HG02970 (cell line): ENCODE results near the gene IGFBP2.

ENCODE experiments used
- ATAC-seq: cut with Tn5 transposase; IDR thresholded peaks from one replicate; pipeline ENCODE4 v1.9.1; 2021; ENCODE audit warnings: mild to moderate bottlenecking, moderate library complexity, moderate number of reproducible peaks; ENCODE audit not compliant: unreplicated experiment, low FRiP score

IGFBP2 gene

GRCh38 chr2:216661051-216661450, 27.8 kb downstream of the IGFBP2 start:
- ATAC-seq = no peak

DNA sequence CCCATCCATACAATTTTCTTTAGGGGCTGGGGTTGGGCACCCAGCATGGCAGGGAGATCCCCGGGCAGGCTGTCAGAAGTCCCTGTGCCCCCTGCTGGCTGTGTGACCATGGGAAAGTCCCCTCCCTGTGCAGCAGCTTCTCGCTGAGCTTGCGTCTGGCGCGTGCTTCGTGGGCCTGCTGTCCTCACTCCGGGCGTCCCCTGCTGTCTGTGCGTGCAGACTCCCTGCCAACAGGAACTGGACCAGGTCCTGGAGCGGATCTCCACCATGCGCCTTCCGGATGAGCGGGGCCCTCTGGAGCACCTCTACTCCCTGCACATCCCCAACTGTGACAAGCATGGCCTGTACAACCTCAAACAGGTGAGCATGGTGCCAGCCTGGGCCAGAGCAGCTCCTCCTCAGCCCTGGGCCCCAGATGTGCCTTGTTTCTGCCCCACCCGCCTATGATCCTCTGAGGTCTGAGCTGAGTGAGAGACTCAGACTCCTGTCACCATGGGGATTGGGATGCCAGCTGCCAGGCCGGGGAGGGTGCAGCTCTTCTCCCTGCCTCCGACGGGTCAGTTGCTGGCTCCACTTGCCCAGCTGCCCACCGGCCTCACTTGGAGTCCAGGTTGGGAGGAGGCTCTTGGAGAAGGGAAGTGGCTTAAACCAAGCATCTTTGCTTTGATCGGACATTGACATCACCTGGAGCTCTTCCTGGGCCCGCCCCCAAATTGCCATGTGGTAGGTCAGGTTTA, 28.6 kb downstream of the IGFBP2 start:
- ATAC-seq = no peak

DNA sequence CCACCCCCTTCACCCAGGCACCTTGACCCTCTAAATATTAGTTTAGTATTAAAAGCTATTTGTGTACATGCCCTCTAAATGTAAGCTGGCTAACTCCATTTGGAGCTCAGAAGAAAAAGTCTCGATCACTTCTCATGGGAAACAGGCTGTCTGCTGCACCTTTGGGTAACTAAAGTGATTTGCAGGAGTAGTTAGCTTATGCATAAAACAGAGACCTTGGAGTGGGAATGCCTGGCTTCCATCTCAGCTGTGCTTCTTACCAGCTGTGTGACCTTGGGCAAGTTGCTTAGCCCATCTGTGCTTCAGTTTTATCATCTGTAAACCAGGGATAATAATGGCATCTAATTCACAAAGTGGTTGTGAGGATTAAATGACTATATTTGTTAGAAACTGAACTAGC, 29.9 kb downstream of the IGFBP2 start:
- no peak for ATAC-seq

DNA sequence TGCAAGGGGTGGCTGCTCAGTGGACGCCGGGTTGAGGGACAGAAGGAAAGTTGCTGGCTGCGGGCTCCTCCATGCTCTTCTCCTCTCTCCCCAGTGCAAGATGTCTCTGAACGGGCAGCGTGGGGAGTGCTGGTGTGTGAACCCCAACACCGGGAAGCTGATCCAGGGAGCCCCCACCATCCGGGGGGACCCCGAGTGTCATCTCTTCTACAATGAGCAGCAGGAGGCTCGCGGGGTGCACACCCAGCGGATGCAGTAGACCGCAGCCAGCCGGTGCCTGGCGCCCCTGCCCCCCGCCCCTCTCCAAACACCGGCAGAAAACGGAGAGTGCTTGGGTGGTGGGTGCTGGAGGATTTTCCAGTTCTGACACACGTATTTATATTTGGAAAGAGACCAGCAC, 30.6 kb downstream of the IGFBP2 start:
- ATAC-seq = no peak

DNA sequence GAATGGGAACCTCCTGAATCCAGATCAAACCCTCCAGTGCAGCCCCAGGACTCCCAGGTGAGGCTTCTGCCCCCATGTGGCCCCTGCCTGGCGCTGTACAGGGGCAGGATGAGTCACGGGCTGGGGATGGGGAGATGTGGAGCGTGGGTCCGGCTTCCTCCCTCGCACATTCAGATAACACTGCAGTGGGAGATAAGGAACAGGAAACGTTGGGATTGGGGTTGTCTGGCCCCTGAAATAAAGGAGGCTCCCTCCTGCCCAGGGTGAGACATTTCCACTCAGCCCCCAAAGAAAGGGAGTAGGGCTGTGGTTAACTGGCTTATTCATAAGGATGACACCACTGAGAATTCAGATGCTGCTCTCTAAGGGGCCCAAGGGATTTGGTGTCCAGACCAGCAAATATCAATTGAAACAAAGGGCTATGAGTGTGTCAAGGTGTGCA, 31.4 kb downstream of the IGFBP2 start:
- ATAC-seq = no peak

DNA sequence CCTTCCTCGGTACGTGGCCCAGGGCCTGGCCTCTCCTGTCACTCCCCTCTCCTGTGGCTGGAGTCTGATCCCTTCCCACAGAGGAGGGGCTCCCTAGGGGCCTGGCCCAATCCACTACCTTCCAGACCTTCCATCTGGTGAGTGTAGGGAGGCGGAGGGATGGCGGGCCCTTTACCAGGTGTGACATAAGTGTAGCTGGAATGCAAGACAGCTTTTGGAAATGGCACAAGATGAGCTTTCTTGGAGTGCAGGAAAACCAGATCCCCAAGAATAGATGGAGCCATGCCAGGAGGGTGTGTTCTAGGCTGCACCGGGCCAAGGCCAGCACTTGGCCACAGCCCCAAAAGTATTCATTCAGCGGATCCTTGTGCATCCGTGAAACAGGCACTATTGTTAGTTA, 32.0 kb downstream of the IGFBP2 start:
- ATAC-seq = no peak

GRCh38 chr2:216665717-216666116, 32.5 kb downstream of the IGFBP2 start:
- ATAC-seq = no peak

DNA sequence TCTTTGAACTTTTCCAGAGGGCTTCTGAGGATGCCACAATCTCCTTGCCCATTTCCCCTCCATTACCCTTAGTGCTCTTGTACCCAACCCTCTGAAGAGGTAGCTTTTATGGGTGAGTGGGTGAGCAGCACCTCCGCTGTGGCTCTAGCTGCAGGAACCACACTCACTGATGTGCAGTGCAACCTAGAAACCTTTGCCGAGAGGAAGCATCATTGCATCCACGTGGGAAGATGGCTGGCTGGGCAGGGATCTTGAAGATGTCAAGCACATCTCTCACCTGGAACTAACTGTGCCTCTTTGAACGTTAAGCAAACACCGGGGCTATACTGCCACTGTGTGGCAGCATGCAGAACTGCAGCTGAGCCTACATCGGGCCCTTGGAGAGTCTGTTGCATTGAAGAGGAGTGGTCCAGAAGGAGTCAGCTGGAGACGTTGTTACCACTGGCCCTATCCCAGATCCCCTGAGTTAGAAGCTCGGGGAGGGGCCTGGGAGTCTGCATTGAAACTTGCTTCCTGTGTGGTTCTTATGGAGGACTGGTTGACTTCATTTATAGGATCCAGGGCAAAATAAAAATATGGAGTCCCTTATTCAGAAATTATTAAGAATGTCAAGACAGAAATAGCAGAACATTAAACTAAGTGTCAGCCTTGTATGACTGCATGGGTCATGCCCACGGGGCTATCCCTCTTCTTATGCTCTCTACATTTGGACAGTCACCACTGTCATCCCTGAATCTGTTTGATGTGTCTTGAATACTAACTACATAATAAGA, 33.4 kb downstream of the IGFBP2 start:
- peak; percentile 56 for ATAC-seq

- ATAC-seq = no peak
These were observed 37.3 kb downstream of the IGFBP2 start for GRCh38 chr2:216670266-216671080.

GRCh38 chr2:216671081-216671411, 37.8 kb downstream of the IGFBP2 start:
- ATAC-seq = no peak

GRCh38 chr2:216671791-216672343, 38.6 kb downstream of the IGFBP2 start:
- ATAC-seq = no peak

DNA sequence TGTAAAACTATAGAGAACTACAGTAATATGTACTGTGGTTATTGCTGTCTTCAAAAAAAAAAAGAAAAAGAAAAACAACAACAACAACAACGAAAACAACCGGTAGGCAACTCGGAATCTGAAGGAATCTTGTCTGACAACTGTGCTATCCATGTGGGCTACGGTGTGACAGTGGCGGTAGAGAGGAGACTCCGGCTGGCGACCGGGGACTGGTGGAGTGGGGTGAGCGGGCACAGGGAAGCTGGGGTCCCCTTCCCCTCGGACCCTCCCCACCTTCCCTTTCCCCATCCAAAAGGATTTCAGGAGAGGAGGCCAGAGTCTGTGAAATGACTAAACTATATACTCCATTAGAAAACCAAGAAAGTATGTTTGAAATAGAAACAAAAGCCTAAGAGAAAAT, 39.2 kb downstream of the IGFBP2 start:
- no peak for ATAC-seq

- no peak for ATAC-seq
These were observed 39.8 kb downstream of the IGFBP2 start for GRCh38 chr2:216673021-216673420.

DNA sequence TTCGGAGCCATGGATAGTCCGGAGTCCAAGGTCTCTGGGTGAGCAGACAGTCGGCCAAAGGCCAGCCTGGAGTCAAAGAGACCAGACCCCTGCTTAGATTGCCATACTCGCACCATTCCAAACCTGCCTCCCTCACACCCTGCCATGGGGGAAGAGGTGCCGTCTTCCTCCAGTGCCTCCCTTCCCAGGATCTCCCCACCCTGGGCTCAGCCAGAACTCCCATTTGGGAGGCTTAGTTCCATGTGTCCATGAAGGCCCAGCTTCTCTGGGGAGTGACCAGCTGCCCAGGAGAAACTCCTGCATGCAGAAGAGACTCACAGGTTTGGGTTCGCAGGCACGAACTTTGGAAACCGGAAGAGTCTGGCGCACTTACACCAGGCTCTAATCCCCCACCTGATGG, 40.4 kb downstream of the IGFBP2 start:
- no peak for ATAC-seq

GRCh38 chr2:216674376-216674775, 41.2 kb downstream of the IGFBP2 start:
- ATAC-seq = no peak

DNA sequence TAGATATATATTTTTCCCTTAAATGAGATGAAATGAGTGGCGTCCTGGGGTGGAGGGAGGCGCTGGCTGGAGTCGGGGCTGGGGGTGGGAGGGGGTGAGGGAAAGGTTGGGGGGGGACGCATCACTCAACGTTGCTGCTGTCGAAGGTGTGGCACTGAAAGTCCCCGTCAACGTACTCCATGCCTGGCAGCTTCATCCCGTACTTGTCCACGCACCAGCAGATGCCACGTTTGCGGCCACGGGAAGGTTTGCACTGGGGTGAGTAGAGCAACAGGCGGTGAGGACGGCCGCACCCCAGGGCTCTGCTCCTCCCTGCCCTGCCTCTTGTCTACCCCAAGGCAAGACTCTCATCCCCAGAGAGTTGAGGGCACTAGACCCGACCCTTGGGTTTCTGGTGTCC, 43.4 kb downstream of the IGFBP2 start:
- ATAC-seq = no peak

DNA sequence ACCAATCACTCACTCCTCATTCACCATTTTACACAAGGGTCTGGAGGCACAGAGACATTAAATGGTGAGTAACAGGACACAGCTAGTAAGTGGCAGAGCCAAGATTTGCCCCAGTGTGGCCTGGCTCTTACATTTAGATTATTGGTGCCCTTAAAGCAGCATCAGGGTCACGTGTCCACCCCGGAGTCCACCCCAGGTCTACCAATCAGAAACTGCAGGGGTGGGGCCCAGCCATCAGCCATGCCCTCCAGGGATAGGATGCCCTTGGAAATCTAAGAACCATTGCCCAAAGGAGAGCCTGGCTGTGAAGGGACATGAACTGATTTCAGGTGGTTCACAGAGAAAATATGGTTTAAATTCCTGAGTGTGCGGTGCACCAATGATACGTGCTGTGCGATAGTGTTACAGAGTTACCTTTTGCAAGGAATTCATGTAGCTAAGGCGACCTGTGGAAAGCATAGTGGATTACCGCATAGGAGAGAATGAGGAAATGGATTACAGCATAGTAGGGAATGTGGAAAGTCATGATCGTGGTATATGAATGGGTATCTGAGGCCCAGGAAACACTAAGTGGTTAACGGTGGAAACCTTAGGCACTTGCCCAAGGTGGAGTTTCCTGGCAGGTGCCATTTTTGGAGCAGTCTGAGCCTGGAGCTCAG, 44.3 kb downstream of the IGFBP2 start:
- ATAC-seq = no peak

- ATAC-seq = no peak
These were observed 44.9 kb downstream of the IGFBP2 start for GRCh38 chr2:216678098-216678465.

DNA sequence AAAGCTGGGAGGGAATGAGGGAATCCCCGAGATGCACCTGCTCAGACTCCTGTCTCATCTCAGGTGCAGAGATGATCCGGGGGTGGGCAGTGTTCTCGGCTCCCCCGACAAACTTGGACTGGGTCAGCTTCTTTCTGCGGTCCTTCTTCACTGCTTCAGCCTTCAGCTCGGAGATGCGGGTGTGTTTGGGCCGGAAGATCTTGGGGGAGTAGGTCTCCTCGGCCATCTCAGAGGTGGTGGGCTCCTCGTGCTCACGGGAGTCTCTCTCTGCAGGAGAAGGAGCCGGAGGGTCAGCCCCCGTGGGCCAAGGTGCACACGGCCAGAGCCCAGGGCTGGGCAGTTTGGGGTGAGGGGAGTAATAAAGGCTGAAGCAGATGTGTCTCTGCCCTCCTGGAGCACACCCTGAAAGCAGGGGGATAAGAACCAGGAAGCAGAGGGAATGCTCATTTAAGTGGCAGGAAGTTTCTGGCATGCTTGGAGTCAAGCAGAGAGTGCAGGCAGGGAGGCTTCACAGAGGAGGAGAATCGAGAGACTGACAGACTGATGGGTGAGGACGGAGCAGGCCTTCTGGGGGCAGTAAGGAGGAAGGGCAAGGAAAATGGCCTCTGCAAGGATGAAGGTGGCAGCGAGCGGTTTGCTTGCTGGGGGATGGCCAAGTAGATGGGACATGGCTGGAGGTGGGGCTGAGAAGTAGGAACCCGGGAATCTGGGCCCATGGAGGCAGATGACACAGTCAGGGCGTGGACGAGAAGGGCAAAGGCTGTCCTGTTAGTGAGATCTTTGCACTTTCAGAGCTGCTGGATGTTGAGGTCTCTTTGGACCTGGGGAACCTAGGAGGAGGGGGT, 45.8 kb downstream of the IGFBP2 start:
- ATAC-seq = no peak

DNA sequence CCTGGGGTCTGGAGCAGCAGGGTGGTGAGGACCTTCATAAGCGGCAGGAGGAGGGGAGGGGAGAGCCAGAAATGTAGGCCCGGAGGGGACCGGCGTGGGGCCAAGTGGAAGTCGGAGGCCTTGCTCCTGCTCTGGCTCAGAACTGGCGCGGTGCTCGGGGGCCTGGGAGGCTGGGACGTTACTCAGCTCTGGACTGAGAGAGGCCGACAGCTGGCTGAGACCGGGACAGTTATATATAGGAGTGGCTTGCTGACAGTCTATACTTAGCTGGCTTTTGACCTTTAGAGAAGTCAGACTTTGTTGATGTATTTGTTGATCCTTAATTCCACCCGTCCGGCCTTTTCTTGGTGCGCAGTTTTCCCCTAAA, 46.4 kb downstream of the IGFBP2 start:
- no peak for ATAC-seq
